Trophoblast cell (in vitro differentiated cells and primary cell): Measurements from ENCODE around the gene KTN1.
A peak's percentile ranks its signal among the peaks of the same experiment; 100 is the strongest.

ENCODE experiments used
- DNase-seq, 2 donors: peaks; one replicate each; pipeline ENCODE4 v3.0.0-alpha.2; 2016
- H2AFZ ChIP-seq: 2 replicates; pipeline ENCODE4 v1.6.1; 2013; ENCODE audit warnings: low read length, moderate library complexity, mild to moderate bottlenecking; ENCODE audit not compliant: insufficient read depth, poor library complexity
- H2AK5ac ChIP-seq: 2 replicates; pipeline ENCODE4 v1.6.1; 2013; ENCODE audit warnings: mild to moderate bottlenecking, low read length
- H2BK120ac ChIP-seq: 2 replicates; pipeline ENCODE4 v1.6.1; 2013; ENCODE audit warnings: low read length, mild to moderate bottlenecking, moderate library complexity; ENCODE audit not compliant: insufficient read depth, poor library complexity
- H2BK12ac ChIP-seq: 2 replicates; pipeline ENCODE4 v1.6.1; 2013; ENCODE audit warnings: mild to moderate bottlenecking, low read length, moderate library complexity
- H2BK5ac ChIP-seq: 2 replicates; pipeline ENCODE4 v1.6.1; 2013; ENCODE audit warnings: low read length, low read depth, moderate library complexity, mild to moderate bottlenecking; ENCODE audit not compliant: poor library complexity
- H3K14ac ChIP-seq: 2 replicates; pipeline ENCODE4 v1.6.1; 2013; ENCODE audit warnings: mild to moderate bottlenecking, low read length
- H3K18ac ChIP-seq: 2 replicates; pipeline ENCODE4 v1.6.1; 2013; ENCODE audit warnings: mild to moderate bottlenecking, low read length
- H3K23ac ChIP-seq: 2 replicates; pipeline ENCODE4 v1.6.1; 2013; ENCODE audit warnings: low read length
- H3K27ac ChIP-seq: 2 replicates; pipeline ENCODE4 v1.5.1; 2013; ENCODE audit warnings: low read depth, mild to moderate bottlenecking, inconsistent platforms, low read length, moderate library complexity
- H3K27me3 ChIP-seq: 2 replicates; pipeline ENCODE4 v1.6.1; 2013; ENCODE audit warnings: inconsistent platforms, mild to moderate bottlenecking, low read length, moderate library complexity; ENCODE audit not compliant: insufficient read depth
- H3K36me3 ChIP-seq, 2 experiments: 1 replicate in 1 of 2; 2 replicates in 1 of 2; pipeline ENCODE4 v1.6.1; 2013; ENCODE audit warnings: low read length in 2 of 2, mild to moderate bottlenecking in 2 of 2, moderate library complexity in 1 of 2; ENCODE audit not compliant: insufficient read depth in 2 of 2, control insufficient read depth in 1 of 2
- H3K4ac ChIP-seq: 2 replicates; pipeline ENCODE4 v1.6.1; 2013; ENCODE audit warnings: low read depth, mild to moderate bottlenecking, low read length, moderate library complexity
- H3K4me1 ChIP-seq, 2 experiments: 1 replicate in 1 of 2; 2 replicates in 1 of 2; pipeline ENCODE4 v1.6.1; 2013; ENCODE audit warnings: low read length in 2 of 2, mild to moderate bottlenecking in 2 of 2, moderate library complexity in 1 of 2; ENCODE audit not compliant: insufficient read depth in 2 of 2, control insufficient read depth in 1 of 2
- H3K4me2 ChIP-seq: 2 replicates; pipeline ENCODE4 v1.6.1; 2013; ENCODE audit warnings: inconsistent platforms, mild to moderate bottlenecking, low read length, moderate library complexity
- H3K4me3 ChIP-seq: 2 replicates; pipeline ENCODE4 v1.5.1; 2013; ENCODE audit warnings: mild to moderate bottlenecking, low read depth, low read length, inconsistent platforms
- H3K79me1 ChIP-seq: one replicate; pipeline ENCODE4 v1.6.1; 2013; ENCODE audit warnings: low read length
- H3K79me2 ChIP-seq: 2 replicates; pipeline ENCODE4 v1.6.1; 2013; ENCODE audit warnings: low read length, mild to moderate bottlenecking; ENCODE audit not compliant: control insufficient read depth, insufficient read depth, poor library complexity
- H3K9ac ChIP-seq: 2 replicates; pipeline ENCODE4 v1.6.1; 2013; ENCODE audit warnings: mild to moderate bottlenecking, low read length
- H3K9me3 ChIP-seq: 2 replicates; pipeline ENCODE4 v1.6.1; 2013; ENCODE audit warnings: low read depth, mild to moderate bottlenecking, control low read depth, inconsistent platforms, low read length; ENCODE audit not compliant: insufficient read depth
- H4K12ac ChIP-seq: 2 replicates; pipeline ENCODE4 v1.6.1; 2013; ENCODE audit warnings: low read depth, mild to moderate bottlenecking, low read length, moderate library complexity
- H4K8ac ChIP-seq: 2 replicates; pipeline ENCODE4 v1.6.1; 2013; ENCODE audit warnings: low read depth, mild to moderate bottlenecking, low read length, moderate library complexity
- H4K91ac ChIP-seq: one replicate; pipeline ENCODE4 v1.6.1; 2013; ENCODE audit warnings: low read depth, mild to moderate bottlenecking, low read length, moderate library complexity
- WGBS: extraction: QIAGEN DNeasy Blood & Tissue Kit; methylation state at CpG from one replicate; pipeline ENCODE4 v1.1.7; 2013; ENCODE audit warnings: missing lambda C conversion rate; ENCODE audit not compliant: insufficient read length, insufficient coverage; ENCODE audit errors: extremely low coverage; 5-methylcytosine and 5-hydroxymethylcytosine counted together

The KTN1 gene

GRCh38 chr14:55717621-55718020 is 137.6 kb downstream of the KTN1 start:
- no peaks in the 10 kb centered on the region for H3K27me3 ChIP-seq
- peaks cover 0 to 2% of the 10 kb centered on the region in 2 experiments for H3K4me1 ChIP-seq
- no peak overlapping the region for H3K14ac ChIP-seq
- no peak overlapping the region for H2AK5ac ChIP-seq
- no peak for DNase-seq
- no peak overlapping the region for H4K91ac ChIP-seq
- no peak overlapping the region for H2BK120ac ChIP-seq
- no peak overlapping the region for H2AFZ ChIP-seq
- H3K4me3 ChIP-seq = no peak overlapping the region
- no peak overlapping the region for H4K8ac ChIP-seq
- H3K9ac ChIP-seq = no peak overlapping the region
- no peaks in the 10 kb centered on the region for H3K36me3 ChIP-seq
- H3K27ac ChIP-seq = no peak overlapping the region
- WGBS = no CpG with 5 or more reads among the region's 4 CpGs
- peaks cover 2% of the 10 kb centered on the region for H3K9me3 ChIP-seq
- H3K4ac ChIP-seq = no peak overlapping the region
- H2BK5ac ChIP-seq = no peak overlapping the region
- H2BK12ac ChIP-seq = no peak overlapping the region
- no peak overlapping the region for H3K18ac ChIP-seq
- no peaks in the 10 kb centered on the region for H3K79me2 ChIP-seq
- H3K23ac ChIP-seq = no peak overlapping the region
- H3K4me2 ChIP-seq = no peak overlapping the region
- no peaks in the 10 kb centered on the region for H3K79me1 ChIP-seq
- H4K12ac ChIP-seq = no peak overlapping the region

GRCh38 chr14:55718551-55718950 is 138.5 kb downstream of the KTN1 start:
- Histone ChIP-seq H2BK120ac (no peak overlapping the region), H4K12ac (no peak overlapping the region), H3K27me3 (no peaks in the 10 kb centered on the region), H3K9ac (no peak overlapping the region), H4K8ac (no peak overlapping the region), H3K4me2 (no peak overlapping the region), H3K36me3 (no peaks in the 10 kb centered on the region), H3K79me1 (no peaks in the 10 kb centered on the region), H4K91ac (no peak overlapping the region), H2AFZ (no peak overlapping the region), H3K79me2 (no peaks in the 10 kb centered on the region), H3K23ac (no peak overlapping the region), H3K4ac (no peak overlapping the region), H3K4me1 (peaks cover 0 to 2% of the 10 kb centered on the region in 2 experiments), H3K9me3 (no peaks in the 10 kb centered on the region), H3K27ac (no peak overlapping the region), H2AK5ac (no peak overlapping the region), H2BK5ac (no peak overlapping the region), H3K14ac (no peak overlapping the region), H2BK12ac (no peak overlapping the region), H3K4me3 (no peak overlapping the region), H3K18ac (no peak overlapping the region)
- no CpG with 5 or more reads among the region's 1 CpG for WGBS
- DNase-seq = no peak

GRCh38 chr14:55720796-55721195 is 140.8 kb downstream of the KTN1 start:
- no peaks in the 10 kb centered on the region for H3K9me3 ChIP-seq
- no peak overlapping the region for H4K12ac ChIP-seq
- H3K27me3 ChIP-seq = no peaks in the 10 kb centered on the region
- no peak overlapping the region for H2AK5ac ChIP-seq
- H3K14ac ChIP-seq = no peak overlapping the region
- no peak overlapping the region for H2AFZ ChIP-seq
- no CpG with 5 or more reads among the region's 4 CpGs for WGBS
- no peak overlapping the region for H3K4me2 ChIP-seq
- no peak overlapping the region for H3K9ac ChIP-seq
- DNase-seq = peak; percentile 58 to 84
- H3K4me3 ChIP-seq = no peak overlapping the region
- H4K8ac ChIP-seq = no peak overlapping the region
- H4K91ac ChIP-seq = no peak overlapping the region
- no peak overlapping the region for H3K27ac ChIP-seq
- no peaks in the 10 kb centered on the region for H3K79me2 ChIP-seq
- no peaks in the 10 kb centered on the region for H3K4me1 ChIP-seq
- H3K23ac ChIP-seq = no peak overlapping the region
- no peaks in the 10 kb centered on the region for H3K36me3 ChIP-seq
- H3K79me1 ChIP-seq = no peaks in the 10 kb centered on the region
- H2BK12ac ChIP-seq = no peak overlapping the region
- H3K4ac ChIP-seq = no peak overlapping the region
- H3K18ac ChIP-seq = no peak overlapping the region
- H2BK5ac ChIP-seq = no peak overlapping the region
- H2BK120ac ChIP-seq = no peak overlapping the region

GRCh38 chr14:55721353-55721752 is 141.3 kb downstream of the KTN1 start:
- H2AK5ac ChIP-seq = no peak overlapping the region
- H3K4me1 ChIP-seq = no peaks in the 10 kb centered on the region
- no peak overlapping the region for H3K4ac ChIP-seq
- H3K18ac ChIP-seq = no peak overlapping the region
- H2AFZ ChIP-seq = no peak overlapping the region
- no peak overlapping the region for H2BK120ac ChIP-seq
- H2BK5ac ChIP-seq = no peak overlapping the region
- H3K4me2 ChIP-seq = no peak overlapping the region
- no peak overlapping the region for H4K12ac ChIP-seq
- no peak overlapping the region for H2BK12ac ChIP-seq
- no peaks in the 10 kb centered on the region for H3K79me1 ChIP-seq
- no CpG with 5 or more reads among the region's 1 CpG for WGBS
- no peak overlapping the region for H3K4me3 ChIP-seq
- no peak overlapping the region for H3K23ac ChIP-seq
- no peaks in the 10 kb centered on the region for H3K36me3 ChIP-seq
- H3K9me3 ChIP-seq = no peaks in the 10 kb centered on the region
- no peaks in the 10 kb centered on the region for H3K27me3 ChIP-seq
- no peak overlapping the region for H3K27ac ChIP-seq
- H3K79me2 ChIP-seq = no peaks in the 10 kb centered on the region
- no peak overlapping the region for H4K8ac ChIP-seq
- H3K14ac ChIP-seq = no peak overlapping the region
- H4K91ac ChIP-seq = no peak overlapping the region
- no peak overlapping the region for H3K9ac ChIP-seq
- peak; percentile 53 to 89 for DNase-seq
